Activated CD4-positive, alpha-beta T cell treated with anti-CD3 and anti-CD28 coated beads for 4 hours (primary cell): Measurements from ENCODE around the gene MAP7D1.
"Not testable (repeated sequence)": the region's sequence is repeated elsewhere in the genome, so short reads cannot be mapped to it uniquely, and the experiment has no call there.

Source experiments
- DNase-seq, 2 donors: peaks; one replicate each; pipeline ENCODE4 v3.0.0-alpha.2; 2020

Gene MAP7D1

DNA sequence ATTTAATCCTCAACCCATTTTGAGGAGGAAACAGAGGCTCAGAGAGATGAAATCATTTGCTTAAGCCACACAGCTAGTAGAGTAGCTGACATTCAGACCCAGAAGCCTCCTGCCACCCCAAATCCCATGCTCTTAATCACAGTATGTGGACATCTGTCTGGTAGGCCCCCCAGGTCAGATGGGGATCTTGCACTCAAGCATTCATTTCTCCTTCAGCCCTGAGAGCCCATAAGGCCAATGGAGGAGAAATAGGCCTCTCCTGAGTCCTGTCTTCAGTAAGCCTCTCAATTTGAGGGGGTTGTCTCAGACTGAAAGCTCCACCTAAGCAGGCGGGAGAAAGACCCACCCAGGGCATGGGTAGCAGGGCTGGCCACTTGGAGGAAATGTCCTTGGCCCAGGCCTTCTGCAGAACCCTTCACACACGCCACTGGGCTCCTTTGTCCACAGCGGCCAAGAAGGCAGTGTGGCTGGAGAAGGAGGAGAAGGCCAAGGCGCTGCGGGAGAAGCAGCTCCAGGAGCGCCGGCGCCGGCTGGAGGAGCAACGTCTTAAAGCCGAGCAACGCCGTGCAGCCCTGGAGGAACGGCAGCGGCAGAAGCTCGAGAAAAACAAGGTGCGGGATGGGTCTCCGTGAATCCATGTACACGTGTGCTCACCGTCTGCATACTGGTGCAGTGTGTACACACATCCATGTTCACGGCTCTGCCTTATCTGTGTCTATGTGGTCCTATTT, 16.2 kb downstream of the MAP7D1 start:
- no peak for DNase-seq

DNA sequence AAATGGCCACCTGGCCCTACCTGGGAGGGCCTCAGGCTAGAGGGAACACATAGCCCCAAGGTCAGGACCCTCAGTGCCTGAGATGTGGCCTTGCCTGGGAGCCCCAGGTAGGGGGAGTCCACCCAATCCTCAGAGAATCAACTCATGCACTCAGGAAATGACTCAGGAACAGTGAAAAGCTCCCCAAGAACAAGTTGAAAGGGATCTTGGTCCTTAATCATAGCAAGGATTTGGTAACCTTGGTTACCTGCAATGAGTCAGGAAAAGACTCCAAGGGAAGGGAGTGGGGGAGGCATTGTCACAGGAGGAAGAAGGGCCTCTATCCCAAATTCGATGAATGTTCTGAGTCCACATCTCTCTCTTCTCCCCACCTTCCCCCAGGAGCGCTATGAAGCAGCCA, 17.0 kb downstream of the MAP7D1 start:
- DNase-seq: no peak

DNA sequence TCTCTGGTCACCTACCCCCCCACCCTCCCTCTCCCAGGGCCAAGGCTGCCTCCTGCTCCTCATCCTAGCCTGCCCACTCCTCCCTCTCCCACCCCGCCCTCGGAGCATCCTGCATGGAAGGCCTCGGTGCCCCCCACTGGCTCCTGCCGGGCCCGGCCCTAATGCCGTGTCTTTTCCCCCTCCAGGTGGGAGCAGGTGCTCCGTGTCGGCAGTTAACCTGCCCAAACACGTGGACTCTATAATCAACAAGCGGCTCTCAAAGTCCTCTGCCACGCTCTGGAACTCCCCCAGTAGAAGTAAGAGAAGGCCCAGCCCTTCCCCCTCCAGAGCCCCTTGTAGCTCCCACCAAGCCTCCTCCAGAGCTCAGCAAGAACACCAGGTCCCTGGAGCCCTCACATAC, 18.8 kb downstream of the MAP7D1 start:
- no peak for DNase-seq

DNA sequence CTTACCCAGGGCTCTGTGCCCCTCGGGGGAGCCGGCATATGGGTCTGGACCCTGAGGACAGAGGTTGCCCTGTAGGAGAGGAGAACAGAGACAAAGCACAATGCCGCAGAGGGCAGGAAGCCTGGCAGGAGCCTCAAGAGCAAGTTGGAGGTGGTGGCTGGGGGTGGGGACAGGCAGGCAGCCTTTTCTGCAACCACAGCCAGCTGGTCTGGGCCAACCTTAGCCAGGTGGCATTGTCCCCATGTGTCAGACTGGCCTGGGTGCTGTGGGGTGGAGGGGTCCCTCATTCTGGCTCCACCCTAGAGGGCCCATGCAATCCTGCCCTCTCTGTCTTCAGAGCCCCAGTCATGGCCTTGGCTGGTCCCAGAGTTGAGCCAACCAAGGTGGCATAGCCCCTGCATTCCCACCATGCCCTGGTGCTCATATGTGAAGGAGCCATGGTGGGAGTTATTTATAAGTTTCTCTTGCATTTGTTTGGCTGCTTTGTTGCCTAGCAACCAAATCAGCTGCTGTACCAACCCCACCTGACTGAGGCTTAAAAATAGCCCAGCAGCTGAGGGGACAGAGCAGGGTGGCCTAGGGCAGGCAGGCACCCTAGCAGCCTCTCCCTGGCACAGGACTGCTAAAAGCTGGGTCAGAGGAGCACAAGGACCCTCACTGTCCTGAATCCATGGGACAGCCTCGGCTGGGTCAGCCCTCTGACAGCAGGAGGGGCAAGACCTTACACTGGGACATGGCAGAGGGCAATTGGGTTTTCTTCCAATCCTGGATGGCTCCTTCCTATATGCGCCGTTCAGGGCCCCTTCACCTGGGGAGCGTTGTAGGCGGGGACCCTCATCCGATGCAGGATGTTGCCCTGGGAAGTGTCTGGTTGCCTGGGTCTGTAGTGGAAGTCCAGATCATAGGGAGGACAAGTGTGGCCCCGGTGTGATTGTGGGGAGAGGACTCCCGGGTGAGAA, 19.5 kb downstream of the MAP7D1 start:
- no peak for DNase-seq

DNA sequence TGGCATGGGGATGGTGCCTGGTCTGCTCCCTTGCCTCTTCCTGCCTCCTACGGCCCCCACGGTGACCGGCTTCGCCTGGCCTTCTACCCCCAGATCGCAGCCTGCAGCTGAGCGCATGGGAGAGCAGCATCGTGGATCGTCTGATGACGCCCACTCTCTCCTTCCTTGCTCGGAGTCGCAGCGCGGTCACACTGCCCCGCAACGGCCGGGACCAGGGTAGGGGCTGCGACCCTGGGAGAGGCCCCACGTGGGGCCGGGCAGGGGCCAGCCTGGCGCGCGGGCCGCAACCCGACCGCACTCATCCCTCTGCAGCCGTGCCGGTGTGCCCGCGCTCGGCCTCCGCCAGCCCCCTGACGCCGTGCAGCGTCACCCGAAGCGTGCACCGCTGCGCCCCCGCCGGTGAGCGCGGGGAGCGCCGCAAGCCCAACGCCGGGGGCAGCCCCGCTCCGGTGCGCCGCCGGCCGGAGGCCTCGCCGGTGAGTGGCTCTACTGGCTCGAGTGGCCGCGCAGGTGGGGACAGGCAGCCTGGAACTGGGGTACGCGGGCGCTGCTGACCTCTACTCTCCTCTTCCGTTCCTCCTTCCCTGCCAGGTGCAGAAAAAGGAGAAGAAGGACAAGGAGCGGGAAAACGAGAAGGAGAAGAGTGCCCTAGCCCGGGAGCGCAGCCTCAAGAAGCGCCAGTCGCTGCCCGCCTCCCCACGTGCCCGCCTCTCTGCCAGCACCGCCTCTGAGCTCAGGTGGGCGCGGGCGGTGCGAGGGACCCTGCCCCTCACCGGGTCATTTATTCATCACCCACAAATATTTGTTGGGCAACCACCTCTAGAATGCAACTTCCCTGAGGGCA, 20.4 kb downstream of the MAP7D1 start:
- DNase-seq: no peak

DNA sequence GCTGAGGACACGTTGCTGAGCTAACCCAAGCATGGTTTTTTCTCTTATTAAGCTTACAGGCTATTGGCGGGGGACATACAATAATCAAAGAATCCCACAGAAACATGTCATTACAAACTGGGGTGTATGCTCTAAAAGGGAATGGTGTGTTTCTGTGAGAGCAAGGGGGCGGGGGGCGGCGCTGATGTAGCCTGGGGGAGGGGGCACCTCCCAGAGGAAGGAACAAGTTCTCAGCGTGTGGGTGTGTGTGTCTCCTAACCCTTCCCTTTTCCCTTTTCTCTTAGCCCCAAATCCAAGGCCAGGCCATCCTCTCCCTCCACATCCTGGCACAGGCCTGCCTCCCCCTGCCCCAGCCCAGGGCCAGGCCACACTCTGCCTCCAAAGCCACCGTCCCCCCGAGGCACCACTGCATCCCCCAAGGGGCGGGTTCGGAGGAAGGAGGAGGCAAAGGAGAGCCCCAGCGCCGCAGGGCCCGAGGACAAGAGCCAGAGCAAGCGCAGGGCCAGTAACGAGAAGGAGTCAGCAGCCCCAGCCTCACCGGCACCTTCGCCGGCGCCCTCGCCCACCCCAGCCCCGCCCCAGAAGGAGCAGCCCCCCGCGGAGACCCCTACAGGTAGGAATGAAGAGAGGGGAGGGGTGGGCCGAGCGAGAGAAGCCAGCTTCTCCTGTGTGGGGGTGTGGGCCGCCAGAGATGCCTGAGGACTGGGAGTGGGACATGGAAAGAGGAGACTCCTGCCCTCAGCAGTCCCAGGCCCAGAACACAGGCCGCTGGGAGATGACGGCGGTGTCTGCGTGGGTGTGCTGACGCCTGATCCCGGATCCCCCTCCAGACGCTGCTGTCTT, 21.9 kb downstream of the MAP7D1 start:
- no peak for DNase-seq

DNA sequence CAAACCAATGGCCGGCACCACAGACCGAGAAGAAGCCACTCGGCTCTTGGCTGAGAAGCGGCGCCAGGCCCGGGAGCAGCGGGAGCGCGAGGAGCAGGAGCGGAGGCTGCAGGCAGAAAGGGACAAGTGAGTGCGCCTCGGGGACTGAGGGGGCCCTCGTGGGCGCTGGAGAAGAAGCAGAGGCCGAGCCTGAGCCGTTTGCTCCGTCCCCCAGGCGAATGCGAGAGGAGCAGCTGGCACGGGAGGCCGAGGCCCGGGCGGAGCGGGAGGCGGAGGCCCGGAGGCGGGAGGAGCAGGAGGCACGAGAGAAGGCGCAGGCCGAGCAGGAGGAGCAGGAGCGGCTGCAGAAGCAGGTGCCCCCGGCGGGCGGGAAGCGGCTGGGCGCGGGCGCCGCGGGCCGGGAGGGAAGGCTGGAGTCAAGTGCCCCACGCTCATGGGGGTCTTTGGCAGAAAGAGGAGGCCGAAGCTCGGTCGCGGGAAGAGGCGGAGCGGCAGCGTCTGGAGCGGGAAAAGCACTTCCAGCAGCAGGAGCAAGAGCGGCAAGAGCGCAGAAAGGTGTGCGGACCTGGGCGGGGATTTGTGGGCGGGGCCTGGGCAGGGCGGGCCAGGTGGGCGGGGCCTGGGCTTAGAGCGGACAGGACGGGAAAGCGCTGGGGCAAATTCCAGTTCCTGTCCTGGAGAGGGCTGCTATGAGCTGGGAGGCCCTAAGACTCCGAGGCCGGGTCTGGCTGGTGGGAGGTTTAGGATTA, 22.7 kb downstream of the MAP7D1 start:
- DNase-seq: no peak

DNA sequence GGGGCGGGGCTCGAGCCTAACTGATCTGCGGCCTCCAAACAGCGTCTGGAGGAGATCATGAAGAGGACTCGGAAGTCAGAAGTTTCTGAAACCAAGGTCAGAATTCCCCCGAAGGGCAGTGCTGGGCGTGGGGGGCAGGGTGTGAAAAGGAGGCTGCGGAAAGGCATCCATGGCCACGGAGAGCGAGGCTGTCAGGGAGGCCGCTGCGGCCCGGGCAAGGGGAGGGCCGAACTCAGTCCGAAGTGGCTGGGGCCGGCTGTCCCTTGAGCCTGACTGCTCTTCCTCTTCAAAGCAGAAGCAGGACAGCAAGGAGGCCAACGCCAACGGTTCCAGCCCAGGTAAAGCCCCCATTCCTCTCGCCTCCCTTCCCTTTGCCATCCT, 23.2 kb downstream of the MAP7D1 start:
- no peak for DNase-seq

DNA sequence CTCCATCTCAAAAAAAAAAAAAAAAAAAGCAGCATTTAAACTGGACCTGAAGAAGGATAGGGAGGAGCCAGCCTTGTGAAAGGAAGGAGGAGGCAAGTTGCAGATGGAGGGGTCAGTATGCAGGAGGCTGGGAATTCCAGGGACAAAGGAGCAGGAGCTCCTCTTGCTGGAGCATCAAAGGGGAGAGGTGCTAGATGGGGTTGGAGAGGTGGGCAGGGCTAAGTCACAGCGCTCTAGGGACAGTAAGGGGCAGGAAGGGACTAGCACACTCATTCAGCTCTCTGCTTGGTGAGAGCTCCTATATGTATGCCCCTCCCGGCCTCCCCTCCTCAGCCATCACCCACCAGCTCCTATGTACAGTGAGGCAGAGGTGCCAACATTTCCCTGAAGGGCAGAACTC, 26.8 kb downstream of the MAP7D1 start:
- DNase-seq: no peak

DNA sequence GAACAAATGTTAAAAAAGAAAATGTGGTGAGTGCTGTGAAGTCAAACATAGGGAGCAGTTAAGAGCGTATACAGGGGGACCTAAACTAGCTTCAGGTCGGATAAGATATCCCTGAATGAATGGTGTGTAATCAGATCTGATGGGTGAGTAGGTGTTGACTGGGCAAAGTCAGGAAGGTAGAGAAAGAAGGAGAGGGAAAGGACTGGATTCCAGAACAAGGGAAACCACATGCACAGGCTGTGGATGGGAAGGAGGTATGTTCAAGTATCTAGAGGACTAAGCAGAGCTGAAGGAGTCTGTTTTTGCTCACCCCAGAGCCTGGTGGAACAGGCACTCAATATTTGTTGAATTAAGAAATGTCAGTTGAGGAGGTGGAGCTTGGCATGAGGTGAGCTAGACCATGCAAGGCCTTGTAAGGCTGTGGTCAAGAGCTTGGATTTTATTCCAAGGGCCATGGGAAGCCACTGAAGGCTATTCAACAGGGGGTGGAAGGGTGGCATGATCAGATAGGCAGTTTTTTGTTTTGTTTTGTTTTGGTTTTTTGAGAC, 27.4 kb downstream of the MAP7D1 start:
- DNase-seq: no peak

DNA sequence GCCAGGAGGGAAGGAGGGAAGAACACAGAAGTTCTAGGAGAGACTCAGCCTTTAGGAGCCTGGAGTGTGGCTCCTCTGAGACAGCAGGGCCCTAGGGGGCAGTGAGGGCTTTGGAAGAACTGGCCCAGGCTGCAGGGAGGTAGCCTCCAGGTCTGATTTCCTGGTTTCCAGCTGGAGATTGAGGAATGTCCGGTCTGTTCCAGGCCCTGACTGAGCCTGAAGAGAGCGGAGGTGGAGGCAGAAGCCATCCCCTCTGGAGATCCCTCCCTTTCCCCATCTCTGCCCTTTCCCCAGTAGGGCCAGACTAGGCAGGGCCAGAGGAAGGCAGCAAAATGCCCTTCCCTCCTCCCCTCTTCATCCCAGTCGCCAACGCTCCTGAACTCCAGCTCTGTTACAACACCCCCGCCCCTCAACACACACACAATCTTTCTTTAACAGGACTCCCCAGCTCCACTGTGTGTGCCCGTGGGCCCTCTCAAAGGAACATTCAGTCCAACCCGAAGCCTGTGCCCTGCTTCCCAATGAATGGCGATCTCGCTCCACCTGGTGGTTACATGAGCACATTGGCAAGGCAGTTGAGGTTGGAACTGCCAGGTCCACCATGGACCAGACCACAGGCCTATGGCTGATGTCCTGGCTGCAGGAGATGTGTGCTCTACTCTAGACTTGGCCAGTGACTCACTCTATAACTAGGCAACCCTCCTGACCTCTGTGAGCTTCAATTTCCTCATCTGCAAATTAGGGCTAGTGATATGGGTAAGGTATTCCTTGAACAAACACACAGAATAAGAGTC, 32.0 kb downstream of the MAP7D1 start:
- peak; percentile 76 to 82 for DNase-seq

DNA sequence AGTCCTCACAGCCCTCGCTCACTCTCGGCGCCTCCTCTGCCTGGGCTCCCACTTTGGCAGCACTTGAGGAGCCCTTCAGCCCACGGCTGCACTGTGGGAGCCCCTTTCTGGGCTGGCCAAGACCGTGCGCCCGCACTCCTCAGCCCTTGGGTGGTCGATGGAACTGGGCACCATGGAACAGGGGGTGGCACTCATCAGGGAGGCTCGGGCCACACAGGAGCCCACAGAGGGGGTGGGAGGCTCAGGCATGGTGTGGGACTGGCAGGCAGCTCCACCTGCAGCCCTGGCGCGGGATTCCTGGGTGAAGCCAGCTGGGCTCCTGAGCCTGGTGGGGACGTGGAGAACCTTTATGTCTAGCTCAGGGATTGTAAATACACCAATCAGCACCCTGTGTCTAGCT, 40.8 kb downstream of the MAP7D1 start:
- not testable (repeated sequence) for DNase-seq

DNA sequence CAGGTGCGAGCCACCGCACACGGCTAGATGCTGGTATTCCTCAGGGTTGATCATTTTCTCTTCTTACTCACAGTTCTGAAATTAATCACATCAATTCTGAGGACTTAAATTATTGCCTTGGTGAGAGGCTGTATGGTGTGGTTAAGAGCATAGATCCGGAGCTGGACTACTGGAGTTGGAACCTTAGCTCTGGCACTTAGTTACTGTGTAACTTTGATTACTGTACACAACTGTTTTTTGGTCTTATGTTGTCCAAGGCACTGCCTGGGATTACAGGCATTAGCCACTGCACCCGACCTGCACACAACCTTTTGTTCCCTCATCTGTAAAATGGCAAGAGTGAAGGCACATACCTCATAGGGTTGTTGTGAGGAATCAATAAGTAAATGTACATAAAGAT, 42.7 kb downstream of the MAP7D1 start:
- DNase-seq: no peak

DNA sequence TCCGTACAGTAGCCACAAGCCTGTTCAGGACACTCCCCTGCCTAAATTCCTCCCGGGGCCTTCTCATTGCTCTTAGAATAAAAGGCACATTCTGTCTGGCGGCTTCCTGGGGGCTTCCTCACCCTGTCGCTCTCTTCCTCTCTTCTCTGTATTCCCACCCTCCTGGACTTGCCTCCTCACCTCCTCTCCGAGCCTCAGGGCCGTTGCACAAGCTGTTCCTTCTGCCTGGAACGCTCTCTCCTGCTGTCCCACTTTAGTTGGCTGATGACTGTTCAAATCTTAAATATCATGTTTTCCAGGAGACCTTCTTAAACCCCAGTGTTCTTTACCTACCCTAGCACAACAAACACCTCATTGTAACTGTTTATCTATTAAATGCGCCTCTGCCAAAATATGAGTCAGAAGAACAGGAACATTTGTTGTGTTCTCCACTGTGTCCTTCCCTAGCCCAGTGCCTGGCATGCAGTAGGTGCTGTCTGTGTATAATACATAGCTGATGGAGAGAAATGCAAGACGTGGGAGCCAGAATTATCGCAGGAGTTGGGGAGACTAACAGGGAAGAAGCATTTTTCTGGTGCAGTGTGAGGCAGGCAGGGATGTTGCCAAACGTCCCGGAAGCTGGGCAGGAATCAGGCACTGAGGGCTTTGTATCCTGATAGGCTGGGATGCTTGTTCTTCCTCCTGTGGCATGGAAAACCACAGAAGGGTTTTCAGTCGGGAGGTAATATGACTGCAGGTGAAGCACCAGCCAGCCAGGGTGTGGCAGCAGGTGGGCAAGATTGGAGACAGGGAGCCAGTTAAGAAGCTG, 44.2 kb downstream of the MAP7D1 start:
- no peak for DNase-seq

DNA sequence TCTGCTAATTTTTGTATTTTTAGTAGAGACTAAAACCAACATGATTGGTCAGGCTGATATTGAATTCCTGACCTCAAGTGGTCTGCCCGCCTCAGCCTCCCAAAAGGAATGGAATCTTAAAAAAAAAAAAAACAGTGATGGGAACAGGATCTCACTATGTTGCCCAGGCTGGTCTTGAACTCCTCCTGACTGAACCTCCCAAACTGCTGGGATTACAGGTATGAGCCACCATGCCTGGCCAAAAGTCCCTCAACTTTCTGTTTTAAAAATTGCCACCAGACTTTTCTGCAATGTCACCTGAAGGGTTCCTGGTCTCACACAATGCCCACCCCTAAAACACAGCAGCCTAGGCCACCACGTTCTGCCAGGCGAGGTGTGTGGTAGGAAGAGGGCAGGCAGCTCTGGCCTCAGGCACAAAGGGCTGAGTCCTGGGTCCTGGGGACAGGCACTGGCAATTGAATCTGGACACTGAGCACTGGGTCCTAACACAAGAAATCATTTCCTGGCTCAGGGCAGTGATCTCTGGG, 47.1 kb downstream of the MAP7D1 start:
- no peak for DNase-seq

DNA sequence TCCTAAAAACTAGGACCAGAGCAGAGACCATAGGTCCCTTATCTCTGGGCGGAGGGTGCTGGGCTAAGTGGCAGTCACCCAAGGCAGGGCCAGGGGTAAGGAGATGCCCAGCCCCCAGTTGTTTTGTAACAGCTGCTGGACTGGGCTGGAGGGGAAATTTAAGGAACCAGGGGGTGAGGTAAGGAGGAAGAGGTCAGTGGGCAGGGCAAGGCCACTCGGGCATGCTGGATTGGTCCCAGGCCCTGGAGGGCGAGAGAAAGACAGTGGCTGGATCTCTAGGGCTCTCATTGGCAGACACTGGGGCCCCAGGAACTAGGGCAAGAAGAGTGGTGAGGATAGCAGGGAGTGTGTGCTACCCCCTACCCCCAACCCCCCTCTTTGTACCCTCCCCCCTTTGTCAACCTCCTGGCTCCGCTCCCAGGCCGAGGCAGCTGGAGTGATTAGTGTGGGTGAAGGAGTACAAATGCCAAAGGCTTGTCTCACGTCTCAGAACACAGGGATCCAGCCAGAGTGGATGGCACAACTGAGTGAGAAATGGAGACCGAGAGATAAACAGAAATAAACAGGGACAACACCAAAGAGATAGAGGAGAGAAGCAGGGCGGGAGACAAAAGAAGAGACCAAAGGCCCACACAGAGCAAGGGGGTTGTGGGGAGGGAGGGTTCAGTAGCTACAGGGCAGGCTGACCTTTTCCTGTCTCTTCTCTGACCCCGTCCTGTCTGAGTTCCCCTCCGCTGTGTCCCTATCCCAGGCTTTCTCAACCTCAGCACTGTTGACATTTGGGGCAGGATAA, 47.8 kb downstream of the MAP7D1 start:
- DNase-seq: no peak

DNA sequence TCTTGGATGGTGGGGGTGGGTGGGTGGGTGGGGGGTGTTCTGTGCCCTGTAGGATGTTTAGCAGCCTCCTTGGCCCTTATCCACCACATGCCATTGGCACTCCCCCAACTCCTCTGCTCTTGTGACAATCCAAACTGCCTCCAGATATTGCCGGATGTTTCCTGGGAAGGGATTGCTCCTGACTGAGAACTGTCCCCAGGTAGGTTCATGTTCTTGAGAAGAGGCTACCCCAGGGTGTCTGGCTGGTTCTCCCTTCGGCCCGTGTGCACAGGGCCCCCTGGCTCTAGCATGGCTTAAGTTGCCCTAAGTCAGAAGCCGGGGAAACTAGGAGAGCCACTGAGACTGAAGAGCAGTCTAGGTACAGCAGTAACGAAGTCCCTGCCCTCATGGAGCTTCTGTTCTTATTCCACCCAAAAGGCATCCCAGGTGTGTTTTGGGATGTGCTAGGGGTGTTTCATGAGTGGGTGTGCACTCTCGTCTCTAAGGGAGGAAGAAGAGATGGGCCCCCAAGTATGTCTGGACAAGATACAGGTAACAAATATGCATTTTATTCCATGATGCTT, 48.5 kb downstream of the MAP7D1 start:
- DNase-seq: no peak

DNA sequence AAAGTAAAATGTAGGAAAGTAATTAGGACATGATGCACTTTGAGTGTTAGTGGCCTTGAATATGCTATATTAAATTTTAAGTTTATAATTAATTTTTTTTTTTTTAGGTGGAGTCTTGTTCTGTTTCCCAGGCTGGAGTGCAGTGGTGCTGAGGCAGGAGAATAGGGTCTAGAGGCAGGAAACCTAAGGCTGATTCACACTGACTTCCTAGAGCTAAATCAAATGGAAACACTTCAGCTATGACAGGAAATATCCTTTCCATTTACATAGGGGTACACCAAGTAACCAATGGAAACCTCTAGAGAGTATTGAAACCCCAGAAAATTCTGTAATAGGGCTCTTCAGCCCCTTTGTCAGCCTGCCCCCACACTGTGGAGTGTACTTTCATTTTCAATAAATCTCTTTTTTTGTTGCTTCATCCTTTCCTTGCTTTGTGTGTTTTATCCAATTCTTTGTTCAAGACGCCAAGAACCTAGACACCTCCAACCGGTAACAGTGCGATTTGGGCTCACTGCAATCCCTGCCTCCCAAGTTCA, 50.4 kb downstream of the MAP7D1 start:
- no peak for DNase-seq
